ENCODE results near the gene KRTAP10-9. TPM values are rescaled to one million over a fixed set of nuclear protein-coding genes. Genes with fewer than 3 reads are reported as not detected.

KRTAP10-9 gene
- total RNA-seq, 2 donors from 2014 or later: not detected

GRCh38 chr21:44648557-44649311, 21.8 kb downstream of the KRTAP10-9 start:
- no peak overlapping the region for H3K9ac ChIP-seq (ENCODE audit: low read depth in 2 of 2, low read length in 2 of 2)
- TF ChIP-seq, protein P1, sequence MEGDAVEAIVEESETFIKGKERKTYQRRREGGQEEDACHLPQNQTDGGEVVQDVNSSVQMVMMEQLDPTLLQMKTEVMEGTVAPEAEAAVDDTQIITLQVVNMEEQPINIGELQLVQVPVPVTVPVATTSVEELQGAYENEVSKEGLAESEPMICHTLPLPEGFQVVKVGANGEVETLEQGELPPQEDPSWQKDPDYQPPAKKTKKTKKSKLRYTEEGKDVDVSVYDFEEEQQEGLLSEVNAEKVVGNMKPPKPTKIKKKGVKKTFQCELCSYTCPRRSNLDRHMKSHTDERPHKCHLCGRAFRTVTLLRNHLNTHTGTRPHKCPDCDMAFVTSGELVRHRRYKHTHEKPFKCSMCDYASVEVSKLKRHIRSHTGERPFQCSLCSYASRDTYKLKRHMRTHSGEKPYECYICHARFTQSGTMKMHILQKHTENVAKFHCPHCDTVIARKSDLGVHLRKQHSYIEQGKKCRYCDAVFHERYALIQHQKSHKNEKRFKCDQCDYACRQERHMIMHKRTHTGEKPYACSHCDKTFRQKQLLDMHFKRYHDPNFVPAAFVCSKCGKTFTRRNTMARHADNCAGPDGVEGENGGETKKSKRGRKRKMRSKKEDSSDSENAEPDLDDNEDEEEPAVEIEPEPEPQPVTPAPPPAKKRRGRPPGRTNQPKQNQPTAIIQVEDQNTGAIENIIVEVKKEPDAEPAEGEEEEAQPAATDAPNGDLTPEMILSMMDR (IDR thresholded peaks at IDR 0.05): no peak
- no peaks in the 10 kb centered on the region for H3K36me3 ChIP-seq
- no peaks in the 10 kb centered on the region for H3K9me3 ChIP-seq
- no peak for DNase-seq
- H3K4me1 ChIP-seq: no peaks in the 10 kb centered on the region
- H3K27ac ChIP-seq: no peak overlapping the region
- H3K4me3 ChIP-seq: no peak overlapping the region
- intact Hi-C loops (cut with DNase I): no loop called here
- H3K27me3 ChIP-seq: no peaks in the 10 kb centered on the region

GRCh38 chr21:44649521-44650100, 22.7 kb downstream of the KRTAP10-9 start:
- Histone ChIP-seq H3K9ac (ENCODE audit: low read depth in 2 of 2, low read length in 2 of 2) (no peak overlapping the region), H3K27ac (no peak overlapping the region), H3K27me3 (no peaks in the 10 kb centered on the region), H3K36me3 (no peaks in the 10 kb centered on the region), H3K4me3 (no peak overlapping the region), H3K4me1 (no peaks in the 10 kb centered on the region), H3K9me3 (no peaks in the 10 kb centered on the region)
- intact Hi-C loops (cut with DNase I): no loop called here
- TF ChIP-seq, protein P1 (IDR thresholded peaks at IDR 0.05): no peak
- no peak for DNase-seq

GRCh38 chr21:44650265-44650972, 23.5 kb downstream of the KRTAP10-9 start:
- intact Hi-C loops (cut with DNase I): no loop called here
- Histone ChIP-seq H3K4me1 (no peaks in the 10 kb centered on the region), H3K9me3 (no peaks in the 10 kb centered on the region), H3K27me3 (no peaks in the 10 kb centered on the region), H3K4me3 (no peak overlapping the region), H3K27ac (no peak overlapping the region), H3K36me3 (no peaks in the 10 kb centered on the region), H3K9ac (ENCODE audit: low read depth in 2 of 2, low read length in 2 of 2) (no peak overlapping the region)
- DNase-seq: no peak
- TF ChIP-seq, protein P1 (IDR thresholded peaks at IDR 0.05): no peak

GRCh38 chr21:44650973-44651675, 24.2 kb downstream of the KRTAP10-9 start:
- Histone ChIP-seq H3K27ac (no peak overlapping the region), H3K9ac (ENCODE audit: low read depth in 2 of 2, low read length in 2 of 2) (no peak overlapping the region), H3K4me1 (no peaks in the 10 kb centered on the region), H3K27me3 (no peaks in the 10 kb centered on the region), H3K36me3 (no peaks in the 10 kb centered on the region), H3K4me3 (no peak overlapping the region), H3K9me3 (no peaks in the 10 kb centered on the region)
- TF ChIP-seq, protein P1 (IDR thresholded peaks at IDR 0.05): no peak
- intact Hi-C loops (cut with DNase I): no loop called here
- no peak for DNase-seq

GRCh38 chr21:44653123-44653522, 26.2 kb downstream of the KRTAP10-9 start:
- no peaks in the 10 kb centered on the region for H3K4me1 ChIP-seq
- H3K27ac ChIP-seq: no peak overlapping the region
- TF ChIP-seq, protein P1 (IDR thresholded peaks at IDR 0.05): no peak
- no peaks in the 10 kb centered on the region for H3K36me3 ChIP-seq
- H3K9me3 ChIP-seq: no peaks in the 10 kb centered on the region
- DNase-seq: no peak
- intact Hi-C loops (cut with DNase I): no loop called here
- no peak overlapping the region for H3K4me3 ChIP-seq
- no peaks in the 10 kb centered on the region for H3K27me3 ChIP-seq
- no peak overlapping the region for H3K9ac ChIP-seq (ENCODE audit: low read depth in 2 of 2, low read length in 2 of 2)
